Neural progenitor cell (in vitro differentiated cells): ENCODE measurements around the gene STARD8.
A peak's percentile ranks its signal among the peaks of the same experiment; 100 is the strongest.

Experiments
- EZH2 ChIP-seq: fragments of 200-600 bp; sonication (generic); IDR thresholded peaks from 2 replicates; pipeline ENCODE4 v1.6.1; 2017; ENCODE audit warnings: antibody characterized with exemption, mild to moderate bottlenecking, moderate library complexity
- TF ChIP-seq, protein P1 (sequence below): fragments of 200-600 bp; sonication (generic); IDR thresholded peaks from 2 replicates; pipeline ENCODE4 v1.5.1; 2017; ENCODE audit warnings: antibody characterized with exemption, mild to moderate bottlenecking

DNA sequence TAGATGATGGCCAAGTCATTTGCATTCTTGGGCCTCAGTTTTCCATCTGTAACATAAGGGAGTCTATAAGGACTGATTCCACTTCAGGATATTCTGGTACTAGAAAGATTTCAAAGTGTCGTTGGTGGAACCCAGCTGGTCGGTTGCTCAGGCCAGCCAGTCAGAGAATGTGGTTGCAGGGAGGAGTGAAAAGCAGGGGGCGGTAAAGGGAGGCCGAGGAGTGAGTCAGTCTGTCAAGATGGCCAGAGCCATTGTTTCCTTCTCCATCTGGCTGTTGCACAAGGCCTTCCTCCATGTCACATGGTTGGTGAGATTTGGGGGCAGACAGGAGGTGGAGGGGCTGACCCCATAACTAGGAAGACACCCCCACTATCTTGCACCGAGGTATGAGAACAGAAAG is 38.2 kb downstream of the STARD8 start:
- TF ChIP-seq, protein P1, sequence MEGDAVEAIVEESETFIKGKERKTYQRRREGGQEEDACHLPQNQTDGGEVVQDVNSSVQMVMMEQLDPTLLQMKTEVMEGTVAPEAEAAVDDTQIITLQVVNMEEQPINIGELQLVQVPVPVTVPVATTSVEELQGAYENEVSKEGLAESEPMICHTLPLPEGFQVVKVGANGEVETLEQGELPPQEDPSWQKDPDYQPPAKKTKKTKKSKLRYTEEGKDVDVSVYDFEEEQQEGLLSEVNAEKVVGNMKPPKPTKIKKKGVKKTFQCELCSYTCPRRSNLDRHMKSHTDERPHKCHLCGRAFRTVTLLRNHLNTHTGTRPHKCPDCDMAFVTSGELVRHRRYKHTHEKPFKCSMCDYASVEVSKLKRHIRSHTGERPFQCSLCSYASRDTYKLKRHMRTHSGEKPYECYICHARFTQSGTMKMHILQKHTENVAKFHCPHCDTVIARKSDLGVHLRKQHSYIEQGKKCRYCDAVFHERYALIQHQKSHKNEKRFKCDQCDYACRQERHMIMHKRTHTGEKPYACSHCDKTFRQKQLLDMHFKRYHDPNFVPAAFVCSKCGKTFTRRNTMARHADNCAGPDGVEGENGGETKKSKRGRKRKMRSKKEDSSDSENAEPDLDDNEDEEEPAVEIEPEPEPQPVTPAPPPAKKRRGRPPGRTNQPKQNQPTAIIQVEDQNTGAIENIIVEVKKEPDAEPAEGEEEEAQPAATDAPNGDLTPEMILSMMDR: peak; percentile 17
- TF ChIP-seq EZH2: no peak
